ENCODE results near the gene ETFA. TPM values are rescaled to one million over a fixed set of nuclear protein-coding genes. Genes with fewer than 3 reads are reported as not detected.

Gene ETFA
- total RNA-seq, 1 donor: 51.5 TPM

GRCh38 chr15:76239786-76240185 lies 71.5 kb downstream of the ETFA start:
- Histone ChIP-seq H3K27me3 (ENCODE audit: insufficient read depth, low read length) (no peaks in the 10 kb centered on the region), H3K9me3 (ENCODE audit: low read depth, low read length) (no peaks in the 10 kb centered on the region), H3K4me1 (ENCODE audit: insufficient read depth, low read length) (no peaks in the 10 kb centered on the region), H3K4me3 (ENCODE audit: low read length) (no peak overlapping the region)

DNA sequence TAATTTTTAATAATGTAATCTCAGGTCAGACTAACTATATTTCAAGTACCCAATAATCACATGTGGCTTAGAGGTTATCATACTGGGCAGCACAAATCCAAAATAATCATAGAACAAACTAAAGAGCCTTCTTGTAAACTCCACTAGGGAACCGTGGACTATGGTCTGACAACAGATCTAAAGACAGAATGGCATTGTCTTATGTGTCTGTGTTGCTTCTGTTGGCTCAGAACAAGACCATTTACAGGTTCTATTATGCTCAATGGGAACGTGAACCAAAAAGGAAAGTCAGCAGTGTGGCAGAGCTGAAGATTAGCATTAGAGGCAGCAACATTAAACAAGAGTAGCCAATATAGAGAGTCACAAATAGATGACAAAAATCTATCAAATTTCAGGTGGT lies 74.9 kb downstream of the ETFA start:
- Histone ChIP-seq H3K4me3 (ENCODE audit: low read length) (no peak overlapping the region), H3K27me3 (ENCODE audit: insufficient read depth, low read length) (no peaks in the 10 kb centered on the region)

GRCh38 chr15:76235186-76235826 lies 76.0 kb downstream of the ETFA start:
- H3K27me3 ChIP-seq (ENCODE audit: insufficient read depth, low read length): no peaks in the 10 kb centered on the region
- no peaks in the 10 kb centered on the region for H3K9me3 ChIP-seq (ENCODE audit: low read depth, low read length)
- no peak overlapping the region for H3K4me3 ChIP-seq (ENCODE audit: low read length)
- H3K4me1 ChIP-seq (ENCODE audit: insufficient read depth, low read length): no peaks in the 10 kb centered on the region

More for the DNA sequence above, 74.9 kb downstream of the ETFA start:
- Histone ChIP-seq H3K9me3 (ENCODE audit: low read depth, low read length) (no peaks in the 10 kb centered on the region), H3K4me1 (ENCODE audit: insufficient read depth, low read length) (no peaks in the 10 kb centered on the region)

DNA sequence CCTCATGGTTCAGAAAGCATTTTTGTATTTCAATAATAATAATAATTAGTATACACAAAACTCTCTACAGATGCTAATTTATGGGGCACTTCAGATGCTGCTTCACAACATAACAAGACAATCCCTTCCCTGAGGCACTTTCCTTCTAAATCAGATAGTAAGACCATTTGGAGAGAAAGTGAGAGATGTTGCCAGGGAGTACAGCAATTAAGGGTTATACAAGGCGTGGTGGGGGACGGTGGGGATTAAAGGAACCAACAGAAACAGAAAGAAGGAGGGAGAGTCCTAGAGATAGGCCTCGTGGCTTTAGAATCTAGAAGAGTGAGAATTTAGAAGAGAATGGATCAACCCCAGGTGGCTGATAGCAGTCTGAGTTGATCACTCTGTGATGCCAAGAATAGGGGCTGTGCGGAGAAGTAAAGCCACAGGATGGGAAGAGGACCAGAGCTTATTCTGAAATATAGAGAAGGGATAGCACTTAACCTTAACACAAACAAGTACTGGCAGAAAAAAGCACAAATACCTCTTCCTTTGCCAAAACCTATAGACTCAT lies 76.9 kb downstream of the ETFA start:
- H3K9me3 ChIP-seq (ENCODE audit: low read depth, low read length): no peaks in the 10 kb centered on the region
- no peaks in the 10 kb centered on the region for H3K4me1 ChIP-seq (ENCODE audit: insufficient read depth, low read length)
- H3K4me3 ChIP-seq (ENCODE audit: low read length): no peak overlapping the region
- H3K27me3 ChIP-seq (ENCODE audit: insufficient read depth, low read length): no peaks in the 10 kb centered on the region

DNA sequence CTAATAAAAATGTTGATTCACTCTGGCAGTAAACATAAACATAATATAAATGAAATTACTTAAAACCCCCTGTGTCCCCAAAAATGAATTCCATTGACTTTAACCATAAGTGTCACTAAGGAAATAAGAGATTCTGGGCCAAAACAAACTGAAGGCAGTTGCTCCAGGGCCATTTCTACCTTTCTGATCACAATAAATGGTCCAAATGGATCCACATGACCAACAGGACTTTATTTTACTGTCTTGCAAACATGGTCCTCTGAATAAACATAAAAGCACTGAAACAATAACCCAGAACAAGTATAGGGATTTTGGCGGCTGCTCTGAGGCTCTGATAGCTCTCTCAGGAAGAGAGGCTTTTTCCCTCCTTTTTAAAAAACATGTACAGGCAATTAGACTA lies 77.3 kb downstream of the ETFA start:
- Histone ChIP-seq H3K4me1 (ENCODE audit: insufficient read depth, low read length) (no peaks in the 10 kb centered on the region), H3K4me3 (ENCODE audit: low read length) (no peak overlapping the region), H3K27me3 (ENCODE audit: insufficient read depth, low read length) (no peaks in the 10 kb centered on the region), H3K9me3 (ENCODE audit: low read depth, low read length) (no peaks in the 10 kb centered on the region)

GRCh38 chr15:76229266-76229665 lies 82.0 kb downstream of the ETFA start:
- H3K4me3 ChIP-seq (ENCODE audit: low read length): no peak overlapping the region
- no peaks in the 10 kb centered on the region for H3K9me3 ChIP-seq (ENCODE audit: low read depth, low read length)
- H3K4me1 ChIP-seq (ENCODE audit: insufficient read depth, low read length): no peaks in the 10 kb centered on the region
- H3K27me3 ChIP-seq (ENCODE audit: insufficient read depth, low read length): no peaks in the 10 kb centered on the region

DNA sequence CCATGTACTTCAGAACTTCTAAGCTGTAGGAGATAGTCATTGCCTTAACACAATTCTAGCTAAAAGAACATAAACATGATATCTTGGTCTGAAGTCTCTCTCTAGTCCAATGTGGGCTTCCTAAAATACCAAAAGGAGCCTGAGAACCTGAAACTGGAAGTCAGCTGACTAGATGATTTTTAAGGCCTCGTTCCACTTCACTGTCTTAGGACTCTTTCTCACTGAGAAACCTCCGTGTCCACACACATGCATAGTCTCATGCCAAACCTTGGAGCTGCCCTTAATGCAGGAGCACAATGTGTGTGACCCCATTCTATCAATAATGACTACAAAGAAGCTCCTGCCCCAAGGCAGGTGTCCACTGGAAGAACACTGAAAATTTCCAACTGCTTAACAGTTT lies 87.7 kb downstream of the ETFA start:
- H3K4me3 ChIP-seq (ENCODE audit: low read length): no peak overlapping the region
- H3K9me3 ChIP-seq (ENCODE audit: low read depth, low read length): no peaks in the 10 kb centered on the region
- H3K4me1 ChIP-seq (ENCODE audit: insufficient read depth, low read length): no peaks in the 10 kb centered on the region
- H3K27me3 ChIP-seq (ENCODE audit: insufficient read depth, low read length): no peaks in the 10 kb centered on the region

DNA sequence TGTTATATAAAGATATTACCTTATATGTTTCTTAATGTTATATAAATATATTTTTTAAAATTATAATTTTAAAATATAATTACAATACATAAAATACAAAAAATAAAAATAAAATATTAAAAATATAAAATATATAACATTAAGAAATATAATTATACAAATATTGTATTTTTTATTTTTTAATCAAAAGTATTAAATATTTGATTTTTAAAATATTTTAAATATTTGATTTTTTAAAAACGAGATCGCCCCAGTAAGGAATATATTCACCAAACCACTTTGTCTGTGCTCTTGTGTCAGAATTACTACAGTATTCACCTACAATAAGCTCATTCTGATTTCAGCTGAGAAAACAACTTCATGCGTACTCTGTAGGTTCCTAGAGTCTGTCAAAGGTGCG lies 89.1 kb downstream of the ETFA start:
- no peak overlapping the region for H3K4me3 ChIP-seq (ENCODE audit: low read length)
- H3K27me3 ChIP-seq (ENCODE audit: insufficient read depth, low read length): no peaks in the 10 kb centered on the region
- H3K4me1 ChIP-seq (ENCODE audit: insufficient read depth, low read length): no peaks in the 10 kb centered on the region
- no peaks in the 10 kb centered on the region for H3K9me3 ChIP-seq (ENCODE audit: low read depth, low read length)

- Histone ChIP-seq H3K4me1 (ENCODE audit: insufficient read depth, low read length) (no peaks in the 10 kb centered on the region), H3K27me3 (ENCODE audit: insufficient read depth, low read length) (no peaks in the 10 kb centered on the region), H3K4me3 (ENCODE audit: low read length) (no peak overlapping the region), H3K9me3 (ENCODE audit: low read depth, low read length) (no peaks in the 10 kb centered on the region)
Observed at GRCh38 chr15:76221085-76221767, 90.0 kb downstream of the ETFA start.

GRCh38 chr15:76217882-76218217 lies 93.4 kb downstream of the ETFA start:
- Histone ChIP-seq H3K27me3 (ENCODE audit: insufficient read depth, low read length) (no peaks in the 10 kb centered on the region), H3K4me3 (ENCODE audit: low read length) (no peak overlapping the region), H3K4me1 (ENCODE audit: insufficient read depth, low read length) (no peaks in the 10 kb centered on the region), H3K9me3 (ENCODE audit: low read depth, low read length) (no peaks in the 10 kb centered on the region)

DNA sequence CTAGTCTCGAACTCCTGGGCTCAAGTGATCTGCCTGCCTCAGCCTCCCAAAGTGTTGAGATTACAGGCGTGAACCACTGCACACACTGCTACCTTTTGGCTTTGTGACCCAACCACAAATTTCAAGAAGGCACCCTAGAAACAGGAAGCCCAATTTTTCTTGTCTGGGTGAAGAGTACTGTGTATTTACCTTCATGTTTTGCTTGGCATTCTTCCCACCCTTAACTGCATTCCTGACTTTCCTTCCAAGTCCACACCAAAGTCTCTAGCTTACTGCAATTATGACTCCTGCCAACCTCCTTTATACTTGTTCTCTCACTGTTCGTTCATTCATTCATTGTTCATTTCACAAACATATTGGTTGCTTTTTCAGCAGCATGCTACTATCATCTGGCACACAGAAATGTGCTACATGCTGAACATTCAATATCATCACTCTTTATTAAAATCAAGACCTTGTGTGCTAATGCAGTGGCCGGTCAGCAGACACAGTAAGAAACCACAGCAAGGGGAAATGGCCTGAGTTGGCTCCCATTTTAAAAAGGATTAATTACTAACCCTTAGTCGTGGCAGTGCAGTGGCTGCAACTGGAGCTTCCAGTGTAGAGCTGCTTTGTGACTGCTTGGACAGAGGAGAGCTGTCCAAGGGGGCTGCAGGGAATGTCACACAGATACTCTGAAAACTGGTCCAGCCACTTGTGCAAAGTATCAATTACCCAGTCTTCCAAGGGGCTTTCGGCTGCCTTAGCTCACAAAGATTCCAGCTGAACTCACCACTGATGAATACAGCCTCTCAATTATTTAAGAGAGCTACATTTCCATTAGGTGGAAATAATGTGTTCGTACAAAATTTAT lies 94.0 kb downstream of the ETFA start:
- no peaks in the 10 kb centered on the region for H3K27me3 ChIP-seq (ENCODE audit: insufficient read depth, low read length)
- no peaks in the 10 kb centered on the region for H3K4me1 ChIP-seq (ENCODE audit: insufficient read depth, low read length)
- no peak overlapping the region for H3K4me3 ChIP-seq (ENCODE audit: low read length)
- no peaks in the 10 kb centered on the region for H3K9me3 ChIP-seq (ENCODE audit: low read depth, low read length)

DNA sequence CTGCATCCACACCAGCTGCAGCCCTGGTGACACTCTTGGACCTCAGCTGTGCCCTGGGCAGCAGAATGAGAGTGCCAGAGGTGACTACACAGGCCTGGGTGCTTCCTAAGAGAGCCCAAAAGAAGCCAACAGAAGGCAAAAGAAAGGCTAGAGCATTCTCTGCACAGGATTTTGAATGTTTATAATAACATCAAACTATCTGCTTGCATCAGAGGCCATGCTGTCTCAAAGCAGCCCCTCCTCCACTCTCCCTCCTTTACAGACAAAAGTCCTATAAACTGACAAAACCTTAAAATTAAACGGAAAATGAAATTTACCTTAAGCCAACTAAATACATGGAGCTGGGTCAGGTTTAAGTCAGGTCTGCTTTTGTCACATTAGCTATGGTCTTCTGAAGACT lies 95.6 kb downstream of the ETFA start:
- Histone ChIP-seq H3K4me1 (ENCODE audit: insufficient read depth, low read length) (no peaks in the 10 kb centered on the region), H3K9me3 (ENCODE audit: low read depth, low read length) (no peaks in the 10 kb centered on the region), H3K27me3 (ENCODE audit: insufficient read depth, low read length) (no peaks in the 10 kb centered on the region), H3K4me3 (ENCODE audit: low read length) (no peak overlapping the region)

GRCh38 chr15:76209942-76210341 lies 101.3 kb downstream of the ETFA start:
- H3K27me3 ChIP-seq (ENCODE audit: insufficient read depth, low read length): no peaks in the 10 kb centered on the region
- H3K4me1 ChIP-seq (ENCODE audit: insufficient read depth, low read length): no peaks in the 10 kb centered on the region
- H3K9me3 ChIP-seq (ENCODE audit: low read depth, low read length): no peaks in the 10 kb centered on the region
- no peak overlapping the region for H3K4me3 ChIP-seq (ENCODE audit: low read length)

DNA sequence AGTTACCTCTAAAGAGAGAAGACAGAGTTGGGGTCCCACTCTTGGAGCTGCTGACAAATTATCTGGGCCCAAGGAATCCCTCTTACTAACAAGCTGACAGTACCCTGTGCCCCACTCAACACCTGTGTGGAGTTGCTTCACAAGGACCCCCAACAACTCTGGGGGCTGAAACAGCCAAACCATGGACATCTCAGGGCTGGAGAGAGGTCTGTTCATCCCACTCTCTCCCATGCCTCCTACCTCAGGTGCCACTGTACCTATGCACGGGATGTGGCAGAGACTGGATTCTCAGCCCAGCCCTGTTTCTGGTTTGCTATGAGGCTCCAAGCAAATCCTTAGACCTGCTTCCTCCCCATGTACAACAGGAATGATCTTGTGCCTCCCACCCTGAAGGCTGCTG lies 101.7 kb downstream of the ETFA start:
- no peaks in the 10 kb centered on the region for H3K4me1 ChIP-seq (ENCODE audit: insufficient read depth, low read length)

GRCh38 chr15:76208786-76209424 lies 102.4 kb downstream of the ETFA start:
- Histone ChIP-seq H3K4me3 (ENCODE audit: low read length) (no peak overlapping the region), H3K4me1 (ENCODE audit: insufficient read depth, low read length) (no peaks in the 10 kb centered on the region), H3K27me3 (ENCODE audit: insufficient read depth, low read length) (no peaks in the 10 kb centered on the region), H3K9me3 (ENCODE audit: low read depth, low read length) (no peaks in the 10 kb centered on the region)

More for the DNA sequence above, 101.7 kb downstream of the ETFA start:
- H3K9me3 ChIP-seq (ENCODE audit: low read depth, low read length): no peaks in the 10 kb centered on the region
- no peak overlapping the region for H3K4me3 ChIP-seq (ENCODE audit: low read length)
- H3K27me3 ChIP-seq (ENCODE audit: insufficient read depth, low read length): no peaks in the 10 kb centered on the region

Measured in mononuclear cell (primary cell).